Vagina (tissue), 2 donors: Measurements from ENCODE around the gene IL1RL1. TPM values are rescaled to one million over a fixed set of nuclear protein-coding genes. Genes with fewer than 3 reads are reported as not detected.

ENCODE experiments used
- DNase-seq, 2 donors: peaks; one replicate each; pipeline ENCODE4 v3.0.0-alpha.2; 2017; ENCODE audit errors: extremely low spot score in 2 of 2
- H3K27ac ChIP-seq: fragments of 200-600 bp; sonication (generic); one replicate; pipeline ENCODE4 v1.5.1; 2019
- H3K27me3 ChIP-seq: fragments of 200-600 bp; sonication (generic); one replicate; pipeline ENCODE4 v1.5.1; 2019
- H3K36me3 ChIP-seq, 2 donors: fragments of 200-600 bp; sonication (generic); one replicate each; pipeline ENCODE4 v1.5.1; 2017 to 2019
- H3K4me1 ChIP-seq: fragments of 200-600 bp; sonication (generic); one replicate; pipeline ENCODE4 v1.5.1; 2019
- H3K4me3 ChIP-seq, 2 donors: fragments of 200-600 bp; sonication (generic); 1 replicate in 1 of 2; 2 replicates in 1 of 2; pipeline ENCODE4 v1.5.1; 2016 to 2019
- H3K9me3 ChIP-seq: fragments of 200-600 bp; sonication (generic); one replicate; pipeline ENCODE4 v1.5.1; 2019
- POLR2A ChIP-seq, 2 donors: fragments of 450-650 bp; IDR thresholded peaks; one replicate each; pipeline ENCODE4 v1.6.1; 2017; ENCODE audit warnings: antibody characterized with exemption in 2 of 2, mild to moderate bottlenecking in 2 of 2, moderate library complexity in 2 of 2
- POLR2AphosphoS5 ChIP-seq, 2 donors: sonication (generic); formaldehyde crosslinking; IDR thresholded peaks; one replicate each; pipeline ENCODE4 v1.9.0; 2017; ENCODE audit warnings: antibody characterized with exemption in 2 of 2, mild to moderate bottlenecking in 2 of 2, low read depth in 1 of 2; ENCODE audit not compliant: insufficient read depth in 1 of 2
- intact Hi-C: fragments of 100-400 bp; cut with DNase I; formaldehyde crosslinking; loops from one replicate; pipeline ENCODE4 v1.15.1; 2023
- total RNA-seq: library from RNA; depleted of rRNA; stranded (reverse); fragments of >200 nt; gene quantifications from one replicate; pipeline ENCODE4 v1.2.3, GENCODE V29; 2016
- TF ChIP-seq, protein P1 (sequence below), 3 experiments: fragments of 450-650 bp in 2 of 3; fragments of 200-600 bp in 1 of 3; sonication (generic) in 1 of 3; IDR thresholded peaks; one replicate each; pipeline ENCODE4 v1.5.1; 2017 to 2019; ENCODE audit warnings: antibody characterized with exemption in 3 of 3, mild to moderate bottlenecking in 2 of 3, moderate library complexity in 2 of 3

IL1RL1 gene
- total RNA-seq, 1 donor from 2014 or later = 10.6 TPM

DNA sequence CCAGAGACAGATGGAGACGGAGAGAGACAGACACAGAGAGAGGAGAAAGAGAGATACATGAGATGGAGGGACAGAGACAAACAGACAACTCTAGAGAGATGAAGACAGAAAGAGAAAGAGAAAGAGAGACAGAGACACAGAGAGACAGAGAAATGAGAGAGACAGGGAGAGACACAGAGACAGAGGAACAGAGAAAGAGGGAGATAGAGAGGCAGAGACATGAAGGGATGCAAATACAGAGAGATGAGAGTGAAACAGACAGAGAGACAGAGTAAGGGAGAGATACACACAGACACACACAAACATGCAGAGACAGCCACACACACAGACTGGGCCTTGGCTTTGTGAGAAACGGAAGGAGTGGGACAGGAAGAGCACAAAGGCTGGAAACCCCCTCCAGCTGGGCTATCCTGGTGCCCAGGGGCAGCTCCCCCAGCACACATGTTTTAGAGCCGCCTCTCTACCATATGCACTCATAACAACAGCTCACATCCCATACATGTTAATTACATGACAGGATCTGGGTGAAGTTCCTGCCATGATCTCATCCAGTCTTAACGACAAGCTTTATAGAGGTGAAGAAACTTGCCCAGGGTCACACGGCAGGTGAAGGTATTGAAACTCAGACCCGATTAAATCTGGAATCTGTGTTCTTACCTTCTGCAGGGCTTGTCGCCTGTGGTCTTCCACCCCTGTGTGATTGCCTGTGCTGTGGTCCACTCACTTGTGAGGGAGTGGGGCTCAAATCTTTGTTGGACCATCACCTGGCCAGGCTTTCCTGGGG, 76.6 kb downstream of the IL1RL1 start:
- no peaks in the 10 kb centered on the region for H3K4me1 ChIP-seq
- no peak for DNase-seq
- H3K27me3 ChIP-seq = no peaks in the 10 kb centered on the region
- H3K36me3 ChIP-seq = no peaks in the 10 kb centered on the region
- no peak for TF ChIP-seq POLR2AphosphoS5 (IDR thresholded peaks at IDR 0.05; ENCODE audit: insufficient read depth in 1 of 2, low read depth in 1 of 2)
- TF ChIP-seq, protein P1, sequence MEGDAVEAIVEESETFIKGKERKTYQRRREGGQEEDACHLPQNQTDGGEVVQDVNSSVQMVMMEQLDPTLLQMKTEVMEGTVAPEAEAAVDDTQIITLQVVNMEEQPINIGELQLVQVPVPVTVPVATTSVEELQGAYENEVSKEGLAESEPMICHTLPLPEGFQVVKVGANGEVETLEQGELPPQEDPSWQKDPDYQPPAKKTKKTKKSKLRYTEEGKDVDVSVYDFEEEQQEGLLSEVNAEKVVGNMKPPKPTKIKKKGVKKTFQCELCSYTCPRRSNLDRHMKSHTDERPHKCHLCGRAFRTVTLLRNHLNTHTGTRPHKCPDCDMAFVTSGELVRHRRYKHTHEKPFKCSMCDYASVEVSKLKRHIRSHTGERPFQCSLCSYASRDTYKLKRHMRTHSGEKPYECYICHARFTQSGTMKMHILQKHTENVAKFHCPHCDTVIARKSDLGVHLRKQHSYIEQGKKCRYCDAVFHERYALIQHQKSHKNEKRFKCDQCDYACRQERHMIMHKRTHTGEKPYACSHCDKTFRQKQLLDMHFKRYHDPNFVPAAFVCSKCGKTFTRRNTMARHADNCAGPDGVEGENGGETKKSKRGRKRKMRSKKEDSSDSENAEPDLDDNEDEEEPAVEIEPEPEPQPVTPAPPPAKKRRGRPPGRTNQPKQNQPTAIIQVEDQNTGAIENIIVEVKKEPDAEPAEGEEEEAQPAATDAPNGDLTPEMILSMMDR (IDR thresholded peaks at IDR 0.05) = no peak
- TF ChIP-seq POLR2A (IDR thresholded peaks at IDR 0.05) = no peak
- H3K27ac ChIP-seq = no peak overlapping the region
- H3K9me3 ChIP-seq = peaks cover 5% of the 10 kb centered on the region
- intact Hi-C loops = no loop called here
- H3K4me3 ChIP-seq = no peak overlapping the region

DNA sequence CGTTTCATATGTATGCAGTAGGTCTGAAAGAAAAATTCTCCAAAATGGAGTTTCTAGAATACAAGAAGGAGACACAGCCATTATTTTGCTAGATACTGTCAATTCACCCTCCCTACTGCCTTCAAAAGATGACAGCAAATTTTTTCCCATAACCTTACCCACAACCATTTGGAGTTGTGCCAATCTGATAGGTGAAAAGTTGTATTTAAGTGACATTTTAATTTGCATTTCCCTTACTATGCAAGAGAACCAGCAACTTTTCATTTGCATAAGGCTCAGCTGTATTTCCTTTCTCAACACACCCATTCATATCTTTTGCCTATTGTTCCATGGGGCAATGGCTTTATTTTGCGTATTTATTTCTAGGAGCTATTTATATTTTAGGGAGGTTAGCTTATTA, 80.2 kb downstream of the IL1RL1 start:
- Histone ChIP-seq H3K4me1 (no peaks in the 10 kb centered on the region), H3K36me3 (no peaks in the 10 kb centered on the region), H3K9me3 (no peaks in the 10 kb centered on the region), H3K27me3 (no peaks in the 10 kb centered on the region), H3K4me3 (no peak overlapping the region), H3K27ac (no peak overlapping the region)
- no peak for DNase-seq
- intact Hi-C loops = no loop called here
- TF ChIP-seq POLR2A (IDR thresholded peaks at IDR 0.05) (no peak), POLR2AphosphoS5 (IDR thresholded peaks at IDR 0.05; ENCODE audit: insufficient read depth in 1 of 2, low read depth in 1 of 2) (no peak)
- TF ChIP-seq, protein P1 (IDR thresholded peaks at IDR 0.05) = no peak

DNA sequence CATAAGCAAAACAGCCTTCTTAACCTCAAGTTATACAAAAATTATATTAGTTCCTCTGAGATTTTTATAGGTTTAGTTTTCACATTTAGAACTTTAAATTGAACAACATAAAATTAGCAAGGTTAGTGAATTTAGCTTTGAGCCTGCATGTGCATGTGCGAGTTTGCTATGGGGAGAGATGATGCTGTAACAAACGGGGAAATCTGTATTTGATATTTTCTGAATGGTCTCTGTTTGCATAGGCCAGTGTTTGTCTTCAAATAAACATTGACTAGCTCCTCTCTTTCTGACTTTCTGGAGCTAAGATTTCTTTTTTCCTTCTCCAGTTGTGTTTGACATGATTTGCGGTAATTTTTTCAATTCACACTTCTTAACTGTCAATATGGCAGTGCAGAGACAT, 80.7 kb downstream of the IL1RL1 start:
- Histone ChIP-seq H3K9me3 (no peaks in the 10 kb centered on the region), H3K36me3 (no peaks in the 10 kb centered on the region), H3K27me3 (no peaks in the 10 kb centered on the region), H3K27ac (no peak overlapping the region), H3K4me3 (no peak overlapping the region), H3K4me1 (no peaks in the 10 kb centered on the region)
- no peak for TF ChIP-seq POLR2A (IDR thresholded peaks at IDR 0.05)
- TF ChIP-seq POLR2AphosphoS5 (IDR thresholded peaks at IDR 0.05; ENCODE audit: insufficient read depth in 1 of 2, low read depth in 1 of 2) = no peak
- TF ChIP-seq, protein P1 (IDR thresholded peaks at IDR 0.05) = no peak
- DNase-seq = no peak
- intact Hi-C loops = no loop called here

DNA sequence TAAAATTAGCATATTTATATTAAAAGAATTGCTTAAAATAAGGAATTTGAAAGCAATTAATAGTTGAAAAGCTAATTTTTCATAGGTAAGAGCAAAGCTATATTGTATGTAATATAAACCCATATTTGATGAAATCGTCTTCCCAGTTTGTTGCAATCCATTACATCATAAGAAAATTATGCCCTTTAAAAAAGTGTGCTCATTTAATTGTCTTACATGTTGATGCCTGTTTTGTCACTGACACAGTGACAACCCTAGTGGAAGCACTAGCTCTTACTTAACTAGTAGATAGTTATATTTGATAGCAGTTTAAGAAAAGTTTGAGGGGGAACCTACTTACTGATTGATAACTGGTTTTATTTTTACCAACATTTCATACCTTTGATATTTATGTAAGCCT, 81.6 kb downstream of the IL1RL1 start:
- DNase-seq = no peak
- TF ChIP-seq POLR2A (IDR thresholded peaks at IDR 0.05) = no peak
- TF ChIP-seq POLR2AphosphoS5 (IDR thresholded peaks at IDR 0.05; ENCODE audit: insufficient read depth in 1 of 2, low read depth in 1 of 2) = no peak
- TF ChIP-seq, protein P1 (IDR thresholded peaks at IDR 0.05) = no peak
- no peaks in the 10 kb centered on the region for H3K9me3 ChIP-seq
- no peaks in the 10 kb centered on the region for H3K4me1 ChIP-seq
- no peaks in the 10 kb centered on the region for H3K36me3 ChIP-seq
- H3K27me3 ChIP-seq = no peaks in the 10 kb centered on the region
- H3K27ac ChIP-seq = no peak overlapping the region
- intact Hi-C loops = no loop called here
- H3K4me3 ChIP-seq = no peak overlapping the region

DNA sequence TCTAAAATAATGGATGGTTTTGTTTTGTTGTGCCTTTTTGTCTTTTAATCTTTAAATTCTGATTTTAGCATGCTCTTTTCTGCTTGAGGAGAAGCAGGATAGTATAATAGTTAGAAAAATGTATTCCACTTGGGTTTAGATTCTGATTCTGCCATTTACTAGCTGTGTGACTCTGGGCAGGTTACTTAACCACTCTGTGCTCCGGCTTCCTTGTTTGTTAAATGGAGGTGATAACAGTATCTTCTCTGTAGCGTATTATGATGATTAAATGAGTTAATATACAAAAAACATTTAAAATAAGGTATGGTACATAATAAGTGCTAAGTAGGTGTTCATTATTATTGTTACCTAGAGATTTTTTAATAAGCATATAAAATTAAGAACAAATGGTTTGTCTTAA, 84.6 kb downstream of the IL1RL1 start:
- no peak for TF ChIP-seq POLR2A (IDR thresholded peaks at IDR 0.05)
- TF ChIP-seq, protein P1 (IDR thresholded peaks at IDR 0.05) = no peak
- TF ChIP-seq POLR2AphosphoS5 (IDR thresholded peaks at IDR 0.05; ENCODE audit: insufficient read depth in 1 of 2, low read depth in 1 of 2) = no peak
- Histone ChIP-seq H3K4me1 (no peaks in the 10 kb centered on the region), H3K36me3 (no peaks in the 10 kb centered on the region), H3K9me3 (no peaks in the 10 kb centered on the region), H3K27me3 (no peaks in the 10 kb centered on the region), H3K4me3 (no peak overlapping the region), H3K27ac (no peak overlapping the region)
- intact Hi-C loops = no loop called here
- no peak for DNase-seq
